NB4 (cell line): Measurements from ENCODE around the gene RASA3.
"Not testable (repeated sequence)": the region's sequence is repeated elsewhere in the genome, so short reads cannot be mapped to it uniquely, and the experiment has no call there.

Experiments
- DNase-seq: peaks from one replicate; pipeline ENCODE4 v3.0.0; 2010; ENCODE audit warnings: low read depth
- H3K4me3 ChIP-seq: one replicate; pipeline ENCODE4 v1.5.1; 2011; ENCODE audit warnings: mild to moderate bottlenecking, low read depth, low read length, moderate library complexity
- CTCF ChIP-seq: IDR thresholded peaks from one replicate; pipeline ENCODE4 v1.5.1; 2012; ENCODE audit warnings: low read depth, low read length
- MAX ChIP-seq: IDR thresholded peaks from 2 replicates; pipeline ENCODE4 v1.6.1; 2011; ENCODE audit warnings: low read depth, low read length
- MYC ChIP-seq: IDR thresholded peaks from 2 replicates; pipeline ENCODE4 v1.6.1; 2011; ENCODE audit warnings: low read depth, low read length
- POLR2A ChIP-seq: IDR thresholded peaks from 2 replicates; pipeline ENCODE4 v1.6.1; 2011; ENCODE audit warnings: mild to moderate bottlenecking; ENCODE audit not compliant: insufficient read length; ENCODE audit errors: extremely low read depth

RASA3 gene

DNA sequence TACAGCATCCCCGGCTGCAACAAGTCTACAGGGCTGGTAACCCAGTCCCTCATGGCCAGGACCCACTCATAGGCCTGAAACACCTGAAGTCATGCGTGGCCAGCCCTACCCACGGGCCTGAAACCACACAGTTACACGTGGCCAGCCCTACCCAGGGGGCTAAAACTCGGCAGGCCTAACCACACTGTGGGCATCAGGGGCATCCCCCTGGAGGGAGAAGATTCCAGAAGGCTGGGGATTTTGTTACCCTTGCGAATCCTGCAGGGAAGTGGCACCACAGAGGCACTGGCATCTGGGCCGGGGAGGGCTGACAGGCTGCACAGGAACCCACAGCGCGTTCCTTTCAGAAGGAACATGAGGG lies 110.1 kb downstream of the RASA3 start:
- no peak for TF ChIP-seq MAX
- no peak for TF ChIP-seq MYC
- no peak for TF ChIP-seq POLR2A
- no peak for TF ChIP-seq CTCF
- no peak for DNase-seq
- no peak overlapping the region for H3K4me3 ChIP-seq

DNA sequence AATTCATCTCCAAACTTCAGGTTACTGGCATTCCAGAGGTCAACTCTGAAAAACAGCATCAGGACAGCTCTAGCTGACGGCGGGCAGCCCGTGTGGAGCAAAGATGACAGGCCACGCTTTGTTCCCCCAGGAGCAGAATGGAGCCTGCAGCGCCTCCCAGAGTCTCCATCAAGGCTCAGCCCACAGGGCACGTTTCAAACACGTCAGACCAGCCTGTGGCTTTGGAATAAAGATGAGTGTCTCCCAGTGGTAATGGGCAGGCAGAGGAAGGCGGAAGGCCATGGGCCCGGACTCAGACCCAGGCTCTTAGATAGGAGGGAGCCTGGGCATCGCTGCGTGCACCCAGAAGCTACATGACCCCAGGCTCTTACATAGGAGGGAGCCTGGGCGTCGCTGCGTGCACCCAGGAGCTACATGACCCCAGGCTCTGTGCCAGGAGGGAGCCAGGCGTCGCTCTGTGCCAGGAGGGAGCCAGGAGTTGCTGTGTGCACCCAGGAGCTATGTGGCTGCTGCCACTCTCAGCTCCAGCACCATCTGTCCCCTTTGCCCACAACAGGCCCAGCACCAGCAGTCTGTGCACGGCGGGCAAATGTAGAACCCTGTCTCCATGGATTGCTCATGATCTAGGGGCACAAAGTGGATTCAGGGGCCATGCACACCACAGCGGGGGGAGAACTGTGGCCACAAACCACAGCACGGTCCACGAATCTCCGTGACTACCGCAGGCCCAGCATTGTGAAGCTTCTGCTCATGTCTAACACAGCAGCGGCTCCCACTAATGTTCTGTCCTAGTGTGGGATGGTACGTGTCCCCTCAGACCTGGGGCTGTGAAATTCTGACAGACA lies 110.7 kb downstream of the RASA3 start:
- no peak for DNase-seq
- TF ChIP-seq POLR2A: no peak
- TF ChIP-seq MYC: no peak
- TF ChIP-seq CTCF: no peak
- no peak for TF ChIP-seq MAX
- H3K4me3 ChIP-seq: no peak overlapping the region

DNA sequence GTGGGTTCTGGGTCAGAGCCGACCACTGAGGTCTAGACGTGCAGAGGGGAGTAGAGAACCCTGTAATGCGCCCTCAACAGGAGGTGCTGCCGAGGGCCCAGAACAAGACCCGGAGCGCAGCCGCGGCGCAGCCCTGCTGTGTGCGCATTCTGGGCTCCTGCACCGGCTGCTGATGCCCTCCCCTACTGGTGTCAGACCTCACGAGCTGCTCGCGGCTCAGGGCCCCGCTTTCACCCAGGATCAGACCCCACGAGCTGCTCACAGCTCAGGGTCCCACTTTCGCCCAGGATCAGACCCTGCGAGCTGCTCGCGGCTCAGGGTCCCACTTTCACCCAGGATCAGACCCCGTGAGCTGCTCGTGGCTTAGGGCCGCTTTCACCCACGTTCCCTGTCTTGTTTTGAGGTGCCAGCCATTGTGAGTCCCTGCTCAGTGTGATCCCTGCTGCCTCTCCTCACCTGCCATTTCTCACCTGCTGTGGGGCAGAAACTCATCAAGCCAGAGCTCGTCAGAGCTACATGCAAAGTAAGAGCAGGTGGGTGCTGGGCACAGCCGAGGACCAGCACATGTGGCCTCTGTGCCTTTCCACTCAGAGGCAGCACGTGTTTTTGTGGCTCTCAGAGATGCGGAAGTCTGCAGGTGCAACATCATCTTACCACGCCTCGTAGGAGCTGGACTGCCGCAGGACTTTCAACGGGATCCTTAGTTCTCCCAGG lies 111.5 kb downstream of the RASA3 start:
- H3K4me3 ChIP-seq: no peak overlapping the region
- TF ChIP-seq MAX: no peak
- TF ChIP-seq POLR2A: no peak
- no peak for TF ChIP-seq MYC
- TF ChIP-seq CTCF: no peak

DNA sequence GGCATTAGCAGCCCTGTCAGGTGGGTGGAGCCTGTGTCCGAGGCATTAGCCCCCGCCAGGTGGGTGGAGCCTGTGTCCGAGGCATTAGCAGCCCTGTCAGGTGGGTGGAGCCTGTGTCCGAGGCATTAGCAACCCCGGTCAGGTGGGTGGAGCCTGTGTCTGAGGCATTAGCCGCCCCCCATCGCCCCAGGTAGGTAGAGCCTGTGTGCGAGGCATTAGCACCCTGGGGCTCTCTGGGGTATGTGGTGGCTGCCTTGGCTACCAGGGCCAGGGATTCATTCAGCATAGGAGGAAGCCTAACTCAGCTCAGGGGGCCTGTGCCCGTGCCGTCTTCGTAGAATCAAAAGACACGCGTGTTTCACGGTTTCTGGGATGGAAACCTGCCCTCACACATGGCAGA lies 112.3 kb downstream of the RASA3 start:
- not testable (repeated sequence) for DNase-seq, H3K4me3 ChIP-seq

More for the DNA sequence above, 111.5 kb downstream of the RASA3 start:
- DNase-seq: no peak

GRCh38 chr13:114019367-114019766 lies 113.1 kb downstream of the RASA3 start:
- TF ChIP-seq CTCF (no peak), POLR2A (no peak), MYC (no peak), MAX (no peak)
- no peak overlapping the region for H3K4me3 ChIP-seq
- DNase-seq: peak; percentile 50

DNA sequence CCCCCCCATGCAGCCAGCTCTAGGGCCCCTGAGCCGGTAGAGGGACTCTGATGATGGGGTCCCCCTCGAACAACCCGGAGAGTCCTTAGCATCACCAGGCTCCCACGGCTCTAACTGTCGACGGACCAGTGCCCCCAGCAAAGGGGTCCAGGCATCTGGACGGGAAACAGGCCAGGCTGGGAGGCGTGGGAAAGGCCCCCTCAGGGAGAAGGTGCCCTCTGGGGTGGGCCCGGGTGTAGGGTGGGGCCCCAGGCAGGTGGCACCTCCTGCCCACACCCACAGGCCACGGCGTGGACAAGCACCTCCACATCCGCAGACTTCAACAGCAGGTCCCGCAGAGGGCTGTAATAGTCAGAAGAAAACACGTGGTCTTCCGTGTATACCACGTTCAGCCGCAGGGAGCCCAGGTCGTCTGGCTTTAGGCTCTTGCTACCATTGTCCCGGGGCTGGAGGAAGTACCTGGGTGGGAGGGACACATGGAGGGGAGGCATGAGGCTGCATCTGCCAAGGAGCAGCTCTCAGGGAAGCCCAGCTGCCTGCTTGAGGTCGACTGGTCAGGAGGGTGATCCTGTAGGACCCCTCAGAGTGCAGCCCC lies 113.9 kb downstream of the RASA3 start:
- no peak for DNase-seq
- no peak for TF ChIP-seq POLR2A
- TF ChIP-seq CTCF: no peak
- TF ChIP-seq MAX: no peak
- no peak for TF ChIP-seq MYC
- H3K4me3 ChIP-seq: no peak overlapping the region
